ENCODE results near the gene NOL12.

- TF ChIP-seq, protein P1, sequence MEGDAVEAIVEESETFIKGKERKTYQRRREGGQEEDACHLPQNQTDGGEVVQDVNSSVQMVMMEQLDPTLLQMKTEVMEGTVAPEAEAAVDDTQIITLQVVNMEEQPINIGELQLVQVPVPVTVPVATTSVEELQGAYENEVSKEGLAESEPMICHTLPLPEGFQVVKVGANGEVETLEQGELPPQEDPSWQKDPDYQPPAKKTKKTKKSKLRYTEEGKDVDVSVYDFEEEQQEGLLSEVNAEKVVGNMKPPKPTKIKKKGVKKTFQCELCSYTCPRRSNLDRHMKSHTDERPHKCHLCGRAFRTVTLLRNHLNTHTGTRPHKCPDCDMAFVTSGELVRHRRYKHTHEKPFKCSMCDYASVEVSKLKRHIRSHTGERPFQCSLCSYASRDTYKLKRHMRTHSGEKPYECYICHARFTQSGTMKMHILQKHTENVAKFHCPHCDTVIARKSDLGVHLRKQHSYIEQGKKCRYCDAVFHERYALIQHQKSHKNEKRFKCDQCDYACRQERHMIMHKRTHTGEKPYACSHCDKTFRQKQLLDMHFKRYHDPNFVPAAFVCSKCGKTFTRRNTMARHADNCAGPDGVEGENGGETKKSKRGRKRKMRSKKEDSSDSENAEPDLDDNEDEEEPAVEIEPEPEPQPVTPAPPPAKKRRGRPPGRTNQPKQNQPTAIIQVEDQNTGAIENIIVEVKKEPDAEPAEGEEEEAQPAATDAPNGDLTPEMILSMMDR (IDR thresholded peaks at IDR 0.05) = no peak
- no peak for TF ChIP-seq POLR2AphosphoS5 (IDR thresholded peaks at IDR 0.05; ENCODE audit: low read depth, low read length)
- TF ChIP-seq TCF7L2 (IDR thresholded peaks at IDR 0.05; ENCODE audit: low read depth, low read length) = no peak
- no peak for TF ChIP-seq SIN3A (IDR thresholded peaks at IDR 0.05; ENCODE audit: borderline replicate concordance, insufficient read depth, low read depth, low read length)
- TF ChIP-seq REST (IDR thresholded peaks at IDR 0.05; ENCODE audit: insufficient read depth in 1 of 2, low read depth in 2 of 2, low read length in 1 of 2) = no peak
These were observed 23.3 kb downstream of the NOL12 start for GRCh38 chr22:37709445-37709765.

All from Panc1 (cell line).